HFFc6 (cell line): ENCODE results near the gene SORD. TPM values are rescaled to one million over a fixed set of nuclear protein-coding genes. Genes with fewer than 3 reads are reported as not detected.

ENCODE experiments used
- DNase-seq: peaks from one replicate; pipeline ENCODE4 v3.0.0-alpha.2; 2018
- H3K27ac Mint-ChIP-seq: 2 replicates; pipeline ENCODE4 v1.8.0; 2020; ENCODE audit warnings: mild to moderate bottlenecking, mixed read lengths
- H3K27me3 Mint-ChIP-seq: 2 replicates; pipeline ENCODE4 v1.8.0; 2021; ENCODE audit warnings: mild to moderate bottlenecking, moderate library complexity, mixed read lengths; ENCODE audit not compliant: insufficient read depth
- H3K36me3 Mint-ChIP-seq: 2 replicates; pipeline ENCODE4 v1.8.0; 2021; ENCODE audit warnings: low read depth, mixed read lengths
- H3K4me1 Mint-ChIP-seq: 2 replicates; pipeline ENCODE4 v1.8.0; 2020; ENCODE audit warnings: low read depth, mixed read lengths
- H3K4me3 Mint-ChIP-seq: 2 replicates; pipeline ENCODE4 v1.8.0; 2020; ENCODE audit warnings: mild to moderate bottlenecking, moderate library complexity, mixed read lengths
- H3K9me3 Mint-ChIP-seq: 2 replicates; pipeline ENCODE4 v1.8.0; 2020; ENCODE audit warnings: mild to moderate bottlenecking, mixed read lengths
- CTCF ChIP-seq: fragments of 200-600 bp; sonication (generic); IDR thresholded peaks from 2 replicates; pipeline ENCODE4 v1.5.0; 2021; ENCODE audit warnings: antibody characterized with exemption, mild to moderate bottlenecking
- total RNA-seq, 6 experiments: library from RNA; stranded (reverse); fragmentation: NEBNext Ultra II Directional; extraction: Animal tissue kit (Norgen Biotek cat#: 25700); gene quantifications; 2 replicates in 1 of 6; 3 replicates in 5 of 6; pipeline ENCODE4 v1.2.3, GENCODE V29; 2021

The SORD gene
- total RNA-seq, 6 experiments from 2014 or later, result 13.7 to 19.0 (median 16.7) TPM

GRCh38 chr15:45106002-45106790 is 83.2 kb downstream of the SORD start:
- Mint-ChIP-seq H3K4me3 (no peak overlapping the region), H3K4me1 (no peaks in the 10 kb centered on the region), H3K27me3 (peaks cover 43% of the 10 kb centered on the region), H3K27ac (no peak overlapping the region), H3K36me3 (no peaks in the 10 kb centered on the region), H3K9me3 (no peaks in the 10 kb centered on the region)
- TF ChIP-seq CTCF, result no peak
- no peak for DNase-seq

- H3K9me3 Mint-ChIP-seq, result no peaks in the 10 kb centered on the region
- no peak overlapping the region for H3K27ac Mint-ChIP-seq
- no peak for DNase-seq
- TF ChIP-seq CTCF, result no peak
- no peaks in the 10 kb centered on the region for H3K36me3 Mint-ChIP-seq
- no peak overlapping the region for H3K4me3 Mint-ChIP-seq
- peaks cover 47% of the 10 kb centered on the region for H3K27me3 Mint-ChIP-seq
- peaks cover 5% of the 10 kb centered on the region; the same call in 1 of the 2 replicates for H3K4me1 Mint-ChIP-seq
These were observed 85.1 kb downstream of the SORD start for GRCh38 chr15:45107941-45108630.

GRCh38 chr15:45110256-45110820 is 87.3 kb downstream of the SORD start:
- no peaks in the 10 kb centered on the region for H3K9me3 Mint-ChIP-seq
- no peak for DNase-seq
- peak; percentile 37; the same call in 1 of the 2 replicates for TF ChIP-seq CTCF
- H3K36me3 Mint-ChIP-seq, result no peaks in the 10 kb centered on the region
- H3K27ac Mint-ChIP-seq, result no peak overlapping the region
- H3K4me3 Mint-ChIP-seq, result no peak overlapping the region
- H3K27me3 Mint-ChIP-seq, result peaks cover 55% of the 10 kb centered on the region
- H3K4me1 Mint-ChIP-seq, result peaks cover 5% of the 10 kb centered on the region; the same call in 1 of the 2 replicates

- DNase-seq, result no peak
- Mint-ChIP-seq H3K9me3 (no peaks in the 10 kb centered on the region), H3K27me3 (peaks cover 60% of the 10 kb centered on the region), H3K4me3 (no peak overlapping the region), H3K27ac (no peak overlapping the region), H3K4me1 (peaks cover 5% of the 10 kb centered on the region; the same call in 1 of the 2 replicates), H3K36me3 (no peaks in the 10 kb centered on the region)
- TF ChIP-seq CTCF, result no peak
These were observed 88.6 kb downstream of the SORD start for GRCh38 chr15:45111390-45112142.

- Mint-ChIP-seq H3K27me3 (peaks cover 63% of the 10 kb centered on the region), H3K9me3 (no peaks in the 10 kb centered on the region), H3K4me1 (peaks cover 5% of the 10 kb centered on the region; the same call in 1 of the 2 replicates), H3K36me3 (no peaks in the 10 kb centered on the region), H3K4me3 (no peak overlapping the region), H3K27ac (no peak overlapping the region)
- TF ChIP-seq CTCF, result no peak
- no peak for DNase-seq
These were observed 89.2 kb downstream of the SORD start for GRCh38 chr15:45112143-45112590.
